GF-D8 (cell line): ENCODE results near the gene PCTP.

Experiments
- DNase-seq: peaks from one replicate; lab custom pipeline; 2025; lab: John Stamatoyannopoulos, UW

The PCTP gene

DNA sequence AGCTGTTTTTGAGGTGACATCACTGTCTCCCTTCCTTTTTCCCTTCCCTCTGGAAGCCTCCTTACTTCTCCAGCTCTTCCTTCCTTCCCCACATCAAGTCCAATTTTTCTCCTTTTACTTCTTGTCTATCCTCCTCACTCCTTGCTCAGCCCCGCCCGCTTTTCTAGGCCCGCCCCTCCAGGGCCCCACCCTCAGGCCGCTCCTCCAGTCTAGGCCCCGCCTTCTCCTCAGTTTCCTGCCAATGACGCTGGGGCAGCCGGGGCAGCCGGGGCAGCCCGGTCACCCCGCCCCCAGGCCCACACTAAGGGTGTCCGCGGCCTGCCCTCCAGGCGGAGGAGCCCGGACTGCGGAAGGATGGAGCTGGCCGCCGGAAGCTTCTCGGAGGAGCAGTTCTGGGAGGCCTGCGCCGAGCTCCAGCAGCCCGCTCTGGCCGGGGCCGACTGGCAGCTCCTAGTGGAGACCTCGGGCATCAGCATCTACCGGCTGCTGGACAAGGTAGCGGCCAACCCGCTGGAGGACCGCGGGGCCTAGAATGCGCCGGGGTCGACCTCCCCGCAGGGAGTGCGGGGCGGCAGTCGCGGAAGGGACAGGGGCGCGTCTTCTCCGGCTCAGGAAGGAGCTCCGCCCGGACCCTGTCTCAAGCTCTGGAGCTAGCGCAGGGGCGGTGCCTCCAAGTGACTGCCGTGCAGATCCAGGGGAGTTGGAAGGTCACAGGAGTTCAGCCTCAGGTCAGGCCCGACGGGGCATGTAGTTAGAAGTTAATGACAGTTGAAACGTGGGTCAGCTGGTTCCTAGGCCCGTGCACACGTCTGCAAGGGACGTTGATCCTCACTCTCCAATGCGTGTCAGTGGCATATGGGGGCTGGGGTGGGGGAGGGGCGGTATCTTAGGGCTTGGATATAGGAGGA, at the start of gene PCTP:
TSS of gene PCTP (plus strand) at position 302 of the 908 bp plus-strand sequence. CDS start at position 355, 53 bp downstream.
- DNase-seq, result peak; percentile 72

DNA sequence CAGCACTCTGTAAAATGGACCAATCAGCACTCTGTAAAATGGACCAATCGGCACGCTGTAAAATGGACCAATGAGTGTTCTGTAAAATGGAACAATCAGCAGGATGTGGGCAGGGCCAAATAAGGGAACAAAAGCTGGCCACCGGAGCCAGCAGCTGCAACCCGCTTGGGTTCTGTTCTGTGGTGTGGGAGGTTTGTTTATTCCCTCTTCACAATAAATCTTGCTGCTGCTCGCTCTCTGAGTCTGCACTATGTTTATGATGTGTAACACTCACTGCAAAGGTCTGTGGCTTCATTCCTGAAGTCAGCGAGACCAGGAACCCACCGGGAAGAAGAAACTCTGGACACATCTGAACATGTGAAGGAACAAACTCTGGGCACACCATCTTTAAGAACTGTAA, 48.7 kb upstream of the PCTP start:
- no peak for DNase-seq

DNA sequence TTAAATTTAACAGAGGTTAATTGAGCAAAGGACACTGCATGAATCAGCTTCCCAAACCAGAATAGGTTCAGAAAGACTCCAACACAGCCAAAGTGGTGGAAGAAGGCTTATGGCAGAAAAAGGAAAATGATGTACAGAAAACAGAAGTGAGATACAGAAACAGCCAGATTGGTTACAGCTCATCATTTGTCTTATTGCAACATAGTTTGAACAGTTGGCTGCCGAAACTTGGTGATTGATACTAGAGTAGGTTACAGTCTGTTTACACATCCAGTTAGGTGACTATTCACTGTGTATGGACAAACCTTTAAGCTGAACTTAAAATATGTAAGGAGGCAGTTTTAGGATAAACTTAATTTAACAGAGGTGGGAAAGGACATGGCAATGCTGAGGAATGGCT, 46.5 kb upstream of the PCTP start:
- no peak for DNase-seq

DNA sequence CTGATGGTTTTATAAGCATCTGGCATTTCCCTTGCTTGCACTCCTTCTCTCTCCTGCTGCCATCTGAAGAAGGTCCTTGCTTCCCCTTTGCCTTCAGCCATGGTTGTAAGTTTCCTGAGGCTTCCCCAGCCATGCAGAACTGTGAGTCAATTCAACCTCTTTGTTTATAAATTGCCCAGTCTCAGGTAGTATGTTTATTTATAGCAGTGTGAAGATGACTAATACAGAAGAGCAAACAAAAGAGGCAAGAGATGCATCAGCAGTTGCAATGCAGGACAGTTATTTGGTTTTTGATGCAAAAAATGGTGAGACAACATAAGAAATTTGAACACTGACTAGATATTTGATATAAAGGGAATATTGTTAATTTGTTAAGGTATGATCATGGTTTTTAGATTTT, 45.0 kb upstream of the PCTP start:
- DNase-seq, result no peak

DNA sequence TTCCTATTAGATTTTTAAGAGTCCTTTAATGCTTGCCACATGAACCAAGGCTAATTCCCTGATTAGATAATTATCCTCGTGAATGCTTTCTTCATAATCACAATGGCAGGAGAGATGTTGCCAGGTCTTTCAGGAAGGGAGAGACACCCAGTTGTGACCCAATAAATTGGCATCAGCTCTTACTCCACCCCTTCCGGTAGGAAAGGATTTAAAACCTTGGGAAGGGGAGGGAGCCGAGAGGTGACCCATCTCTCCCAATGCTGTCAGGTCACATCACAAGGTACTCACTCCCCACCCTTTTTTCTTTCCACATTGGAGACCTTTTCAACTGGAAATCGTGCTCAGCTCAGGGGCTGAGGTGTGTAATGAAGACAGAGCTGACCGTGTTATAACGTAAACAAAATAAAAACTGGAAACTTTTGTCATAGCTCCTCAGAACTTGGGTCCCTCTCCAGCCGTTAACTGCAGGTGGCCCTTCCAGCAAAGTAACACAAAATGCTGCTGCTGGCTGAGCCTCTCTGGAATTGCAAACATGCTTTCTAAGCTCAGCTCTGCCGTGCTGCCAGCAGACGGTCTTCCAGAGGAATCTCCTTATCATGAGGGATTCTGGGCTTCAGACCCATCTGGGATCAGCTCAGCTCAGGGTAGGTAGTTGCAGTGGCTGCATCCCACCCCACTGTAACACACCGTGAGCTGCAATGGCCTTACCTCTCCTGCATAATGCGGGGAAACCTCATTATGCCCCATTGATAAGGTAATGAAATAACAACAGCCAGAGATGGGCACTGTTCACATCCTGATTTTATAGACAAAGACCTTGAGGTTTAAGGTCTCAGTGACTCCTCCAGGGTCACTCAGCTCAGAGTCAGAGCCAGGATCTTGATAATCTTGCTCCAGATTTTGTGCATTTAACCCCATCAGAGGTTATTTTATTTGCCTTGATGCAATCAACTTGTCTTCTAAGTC, 43.8 kb upstream of the PCTP start:
- no peak for DNase-seq

DNA sequence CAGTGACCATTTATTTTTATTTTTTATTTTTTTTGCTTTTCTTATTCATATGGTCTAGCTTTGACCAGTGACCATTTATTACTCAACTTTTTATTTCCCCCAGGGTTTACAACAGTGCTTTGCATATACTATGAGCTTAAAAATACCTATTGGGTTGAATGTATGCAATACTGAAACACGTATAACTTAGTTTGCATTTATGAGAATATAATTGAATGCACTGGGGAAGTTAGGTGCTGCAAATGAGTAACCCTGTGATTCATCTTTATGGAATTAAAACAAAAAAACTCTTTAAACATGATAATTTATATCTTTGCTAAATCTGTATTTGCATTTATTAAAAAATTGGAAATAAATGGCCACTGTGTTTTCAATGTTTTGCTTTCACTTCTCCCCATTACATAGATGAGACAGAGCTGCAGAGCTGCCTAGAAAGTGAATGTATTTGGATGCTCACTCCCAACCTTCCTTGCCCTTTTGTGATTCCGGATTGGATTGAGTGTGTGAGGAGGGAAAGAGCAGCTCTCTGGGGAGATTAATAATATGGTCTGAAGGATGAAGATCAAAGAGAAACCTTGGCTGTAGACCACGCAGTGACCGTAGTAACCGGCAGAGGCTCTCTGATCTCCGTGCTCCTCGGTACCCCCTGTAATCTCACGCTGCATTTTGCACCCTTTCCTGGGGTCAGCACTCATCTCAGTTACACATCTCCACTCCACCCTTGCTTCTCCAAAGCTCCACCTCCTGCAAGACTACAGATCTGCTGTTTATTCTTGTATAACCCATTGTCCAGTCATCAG, 42.5 kb upstream of the PCTP start:
- no peak for DNase-seq

DNA sequence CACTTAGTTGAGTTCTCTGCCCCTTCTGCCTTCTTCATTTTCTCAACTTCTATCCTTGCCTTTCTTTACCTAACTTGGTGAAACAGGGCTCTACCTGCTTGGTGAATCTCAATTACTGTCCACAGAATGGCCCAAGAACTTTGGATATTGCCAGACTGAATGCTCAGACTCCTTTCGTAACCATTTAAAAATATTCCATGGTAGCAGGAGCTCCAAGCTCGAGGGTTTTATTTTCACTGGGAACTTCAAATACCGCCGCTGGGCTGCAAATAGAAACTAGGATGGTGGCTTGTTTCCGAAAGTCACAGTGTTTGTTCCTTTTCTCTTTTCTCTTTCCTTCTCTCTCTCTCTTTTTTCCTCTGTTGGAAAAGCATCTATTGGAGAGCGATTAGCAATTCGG, 41.4 kb upstream of the PCTP start:
- DNase-seq, result no peak

DNA sequence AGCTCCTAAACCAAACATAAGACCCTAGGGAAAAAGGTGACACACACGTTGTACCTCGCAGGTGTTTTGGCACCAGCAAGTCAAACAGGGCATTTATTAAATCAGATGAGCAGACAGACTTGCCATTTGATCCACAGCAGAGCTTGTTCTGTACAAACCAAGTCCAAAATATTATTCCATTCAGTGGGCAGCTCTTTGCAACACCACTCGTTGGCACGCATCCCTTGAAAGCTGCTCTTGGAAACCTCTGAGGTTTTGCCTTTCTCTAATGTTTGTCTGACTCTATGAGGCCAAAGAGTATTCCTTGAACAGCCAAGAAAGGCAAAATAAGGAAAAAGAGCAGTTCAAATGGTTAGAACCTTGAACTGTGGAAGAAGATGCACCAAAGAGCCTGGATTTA, 40.9 kb upstream of the PCTP start:
- DNase-seq, result no peak

DNA sequence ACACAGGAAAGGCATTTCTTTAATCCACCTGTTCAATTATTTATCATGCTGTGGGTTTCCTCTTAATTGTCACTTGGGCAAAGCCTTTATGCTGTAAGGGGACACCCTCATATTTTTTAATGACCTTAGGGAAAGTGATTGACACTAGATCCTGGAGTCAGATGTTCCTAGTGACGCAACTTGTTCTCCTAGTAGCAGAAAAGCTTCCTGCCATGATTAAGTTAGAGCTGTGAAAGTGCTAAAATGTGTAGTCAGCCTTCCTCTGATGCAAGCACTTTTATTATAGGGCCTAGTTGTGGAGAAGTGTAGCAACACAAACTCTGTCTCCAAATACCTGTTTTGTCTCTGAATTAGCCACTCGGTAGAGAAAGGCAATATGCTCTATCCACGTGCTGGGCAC, 40.4 kb upstream of the PCTP start:
- DNase-seq, result peak; percentile 31

DNA sequence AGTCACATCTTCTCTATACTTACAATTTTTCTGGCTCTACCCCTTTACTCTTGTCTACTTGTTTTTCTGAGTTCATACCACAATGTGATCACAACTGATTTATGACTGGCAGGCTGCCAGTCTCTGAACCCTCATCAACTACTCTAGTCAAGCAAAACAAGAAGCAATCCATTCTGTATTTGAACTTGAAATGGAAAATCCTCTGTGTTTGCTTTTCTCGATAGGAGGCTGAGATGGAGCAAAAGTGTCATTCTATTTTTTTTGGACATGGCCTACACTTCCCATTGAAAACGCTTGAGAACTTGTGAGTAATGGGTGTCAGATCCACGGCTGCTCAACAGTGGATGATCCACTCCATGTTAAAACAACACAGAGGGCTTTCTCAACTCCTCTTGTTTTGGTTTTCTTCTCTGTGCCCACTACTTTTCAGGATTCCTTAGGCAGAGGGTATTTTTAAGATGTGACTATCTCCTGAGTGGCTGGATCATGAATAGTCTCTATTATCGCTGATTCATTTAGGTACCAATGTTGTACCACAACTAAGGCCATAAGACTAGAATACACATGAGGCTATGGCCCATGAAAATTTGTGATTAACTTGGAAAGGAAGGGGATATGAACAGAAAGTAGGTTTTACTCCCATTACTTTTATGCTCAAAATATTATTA, 39.9 kb upstream of the PCTP start:
- no peak for DNase-seq

DNA sequence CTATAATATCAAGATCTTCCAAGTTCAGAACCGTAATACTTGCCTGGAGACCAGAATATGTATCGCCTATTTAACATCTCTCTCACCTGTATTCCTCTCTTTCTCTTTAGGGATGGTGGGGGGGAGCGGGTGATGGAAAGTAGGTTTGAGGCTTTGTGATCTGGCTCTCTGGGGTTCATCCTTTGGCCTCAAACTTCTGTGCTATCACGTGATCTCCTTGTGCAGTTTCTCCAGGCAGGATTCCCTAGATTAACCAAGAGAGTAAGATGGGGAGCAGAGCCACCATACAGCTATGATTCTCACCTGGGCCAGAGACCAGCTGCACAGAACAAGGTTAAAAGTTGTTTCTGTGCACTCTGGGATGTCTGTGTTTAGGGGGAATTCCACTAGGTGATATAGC, 33.4 kb upstream of the PCTP start:
- no peak for DNase-seq

DNA sequence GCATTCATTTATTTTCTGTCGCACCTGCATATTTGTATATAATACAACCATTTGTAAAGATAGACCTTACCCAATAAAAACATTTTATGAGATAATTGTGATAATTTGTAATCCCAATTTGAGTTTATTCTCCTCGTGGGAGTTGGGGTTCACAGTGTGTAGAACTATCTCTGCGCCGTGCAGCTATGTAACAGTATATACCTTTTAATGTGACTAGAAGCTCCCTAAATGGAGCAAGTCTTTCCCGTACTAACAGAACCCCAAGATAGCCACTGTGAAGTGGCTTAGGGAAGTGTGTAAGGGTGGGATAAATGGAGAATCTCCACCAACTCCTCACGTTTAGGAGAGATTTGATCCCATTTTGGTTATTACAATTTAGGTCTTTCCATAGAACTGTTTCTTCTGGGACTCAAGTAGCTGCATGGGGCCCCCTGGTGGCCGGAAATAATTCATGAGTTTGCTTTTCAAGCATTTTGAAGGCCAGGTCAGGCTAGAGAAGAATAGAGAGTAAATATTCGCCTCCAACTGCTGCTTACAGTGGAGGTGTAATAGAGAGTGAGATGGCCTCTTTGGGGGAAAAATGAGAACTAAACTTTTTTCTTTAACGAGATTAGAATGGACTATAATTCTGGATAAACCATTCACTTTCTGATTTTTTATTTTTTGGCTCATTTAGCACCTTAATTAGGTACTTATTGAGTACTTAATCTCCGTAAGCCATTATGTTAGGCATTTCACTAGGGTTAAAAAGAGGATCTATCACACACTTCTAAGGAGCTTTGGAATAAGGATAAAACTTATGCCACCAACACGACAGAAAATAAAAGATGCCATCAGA, 32.7 kb upstream of the PCTP start:
- no peak for DNase-seq

DNA sequence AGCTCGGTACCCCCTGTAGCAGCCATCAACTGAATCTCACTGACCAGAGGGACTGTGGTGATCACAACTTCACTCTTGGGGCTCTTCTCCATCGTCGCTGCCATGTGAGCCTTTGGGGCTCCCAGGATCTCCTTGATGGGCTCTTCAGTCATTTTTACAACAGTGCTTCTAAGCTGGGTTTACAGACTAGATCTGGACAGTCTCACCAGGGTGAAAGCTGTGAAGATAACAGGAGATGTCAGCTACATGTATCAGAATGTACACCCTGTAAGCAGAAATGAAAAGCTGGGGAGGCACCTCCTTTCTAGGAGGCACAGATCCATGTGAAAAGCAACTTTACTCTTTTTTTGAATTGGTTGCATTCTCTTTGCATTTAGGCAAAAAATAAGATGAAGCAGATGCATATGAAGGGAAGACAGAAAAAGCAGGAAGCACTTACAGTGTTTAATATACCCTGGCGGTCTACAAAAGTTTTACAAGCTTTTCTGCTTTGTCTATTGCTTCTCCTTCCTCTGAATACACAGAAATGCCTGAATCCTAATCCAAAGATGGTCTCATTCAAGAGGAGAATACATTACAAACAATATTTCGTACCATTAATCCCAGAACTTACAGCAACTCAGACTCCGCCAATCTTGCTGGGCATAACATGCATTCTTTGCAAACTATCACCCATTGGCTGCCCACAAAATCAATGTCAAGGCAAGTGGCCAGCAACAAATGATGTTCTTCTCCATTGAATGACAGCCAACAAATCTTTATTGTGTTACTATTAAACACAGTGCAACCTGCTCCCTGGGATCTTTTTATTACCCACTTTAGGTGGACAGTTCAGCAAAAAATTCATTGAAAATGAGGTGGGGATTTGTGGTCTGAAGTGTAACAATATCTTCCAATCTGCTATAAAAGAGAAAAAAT, 29.7 kb upstream of the PCTP start:
- DNase-seq, result no peak

DNA sequence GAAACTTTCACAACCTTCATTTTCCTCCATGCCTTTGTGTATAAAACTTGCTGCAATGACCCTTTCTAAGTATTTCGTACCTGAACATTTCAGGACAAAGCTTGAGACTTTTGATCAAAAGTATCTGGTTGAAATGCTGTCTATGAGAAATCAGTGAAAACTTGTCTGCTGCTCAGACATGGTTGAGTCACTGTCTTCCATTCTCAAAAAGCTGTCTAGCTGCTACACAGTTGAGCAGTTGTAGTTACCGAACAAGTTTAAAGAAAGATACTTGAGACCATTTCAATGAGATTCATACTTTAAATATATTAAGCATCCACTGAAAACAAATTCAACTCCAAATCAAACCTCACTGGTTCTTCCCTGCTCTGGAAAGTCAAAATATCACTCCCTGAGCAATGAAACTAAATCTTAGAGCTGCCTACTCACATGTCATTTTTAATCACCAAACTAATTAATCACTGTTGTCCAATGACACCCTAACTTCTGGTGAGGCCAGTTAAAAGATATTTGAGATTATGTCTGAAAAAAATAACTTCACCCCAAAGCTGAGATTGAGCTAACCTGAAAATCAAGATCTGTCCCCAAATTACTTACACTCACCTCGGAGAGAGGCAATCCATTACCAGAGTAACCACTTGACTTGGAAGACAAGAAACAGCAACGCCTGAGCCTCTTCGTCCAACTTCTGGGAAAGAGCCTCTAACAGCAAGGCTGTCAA, 28.7 kb upstream of the PCTP start:
- no peak for DNase-seq

DNA sequence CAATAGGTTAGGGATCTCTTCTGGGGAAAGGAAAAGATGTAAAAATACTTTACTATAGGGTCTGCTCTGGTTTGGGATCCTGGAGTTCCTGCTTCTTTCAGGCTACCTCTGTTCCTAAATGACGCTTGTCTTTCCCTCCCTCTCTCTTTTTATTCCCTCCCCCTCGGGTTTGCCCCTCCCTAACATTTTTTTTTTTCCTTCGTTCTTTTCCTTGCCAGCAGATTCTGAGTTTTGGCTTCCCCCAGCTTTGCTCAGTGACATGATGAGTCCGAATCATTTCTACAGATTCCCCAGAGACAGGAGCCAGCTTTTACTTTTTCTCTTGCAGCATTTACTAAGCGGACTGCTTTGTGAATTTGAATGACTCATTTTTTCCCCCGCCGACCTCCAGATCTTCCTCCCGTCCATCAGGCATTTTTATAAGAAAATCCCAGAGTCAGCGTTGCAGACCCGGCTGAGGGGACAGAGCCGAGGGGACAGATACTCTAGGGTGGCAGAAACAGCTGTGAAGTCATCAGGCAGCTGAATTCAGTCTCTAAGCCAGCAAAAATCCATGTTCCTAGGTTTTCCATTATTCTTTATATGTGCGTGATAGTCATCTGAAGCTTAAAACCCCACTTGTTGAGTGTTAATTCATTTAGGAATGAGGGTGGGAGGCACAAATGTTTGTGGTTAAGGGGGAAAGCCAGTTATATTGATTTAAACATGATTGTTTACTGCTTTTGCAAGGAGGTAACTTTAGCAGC, 27.9 kb upstream of the PCTP start, which contains the start of gene TMEM100:
TSS of gene TMEM100 (minus strand) at position 123 of the 746 bp plus-strand sequence. CDS start 1,794 bp downstream, outside the sequence.
- no peak for DNase-seq

DNA sequence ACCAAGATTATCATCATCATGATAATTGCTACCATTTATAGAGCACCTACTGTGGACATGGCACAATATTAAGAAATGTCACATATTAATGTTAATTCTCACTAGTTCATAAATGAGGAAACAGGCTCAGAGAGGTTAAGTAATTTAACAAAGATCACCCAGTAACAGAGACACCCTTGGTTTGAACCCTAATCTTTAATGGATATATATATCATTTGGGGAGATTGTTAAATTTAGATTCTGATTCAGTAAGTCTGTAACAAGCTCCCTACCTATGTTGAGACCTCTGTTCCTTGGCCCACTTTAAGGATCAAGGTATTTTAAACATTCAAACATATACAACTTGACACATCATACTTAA, 27.4 kb upstream of the PCTP start:
- no peak for DNase-seq

DNA sequence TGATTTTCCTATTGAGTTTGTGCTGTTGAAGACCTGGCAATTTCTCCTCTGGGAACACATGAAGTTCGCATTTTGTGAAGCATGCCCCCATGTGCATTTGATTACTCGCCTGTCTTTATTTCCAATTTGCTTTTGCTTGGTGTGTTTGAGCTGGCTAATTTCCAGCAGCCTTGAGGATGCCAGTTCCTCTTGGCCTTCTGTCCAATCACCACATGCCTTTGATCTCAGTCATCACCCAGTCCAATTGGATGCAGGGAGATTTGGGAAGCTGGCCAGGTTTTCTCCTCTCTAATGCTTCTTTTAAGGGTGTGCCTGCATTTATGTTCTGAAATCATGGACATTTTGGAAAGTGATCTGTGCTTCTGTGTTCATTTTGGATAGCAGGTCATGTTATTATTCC, 24.4 kb upstream of the PCTP start:
- DNase-seq, result no peak

DNA sequence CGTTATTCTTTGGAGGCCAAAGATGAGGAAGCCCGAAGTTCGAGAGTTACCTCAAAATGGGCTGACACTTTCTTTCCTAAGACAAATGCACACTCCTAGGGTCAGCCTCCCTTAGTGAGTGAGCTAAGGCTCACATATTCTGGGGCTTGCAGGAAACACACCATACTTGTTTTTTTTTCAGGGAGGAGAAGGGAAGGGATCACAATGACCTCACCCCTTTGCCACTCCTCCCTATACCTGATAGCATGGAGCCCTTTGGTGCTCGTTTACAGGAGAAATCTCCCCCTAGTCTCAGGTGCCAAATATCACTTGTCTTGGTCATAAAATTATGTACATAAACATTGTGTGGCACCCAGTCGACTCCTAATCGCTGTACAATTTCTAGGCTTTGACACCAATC, 23.6 kb upstream of the PCTP start:
- DNase-seq, result no peak
